Keratinocyte (primary cell): ENCODE measurements around the gene STXBP3.

Experiments used
- EZH2 ChIP-seq: IDR thresholded peaks from one replicate; pipeline ENCODE4 v1.6.1; 2012; ENCODE audit warnings: inconsistent platforms, mild to moderate bottlenecking, low read length, moderate library complexity
- TF ChIP-seq, protein P1 (sequence below), 3 experiments: IDR thresholded peaks in 1 of 3; conservative IDR thresholded peaks in 1 of 3; optimal IDR thresholded peaks in 1 of 3; 2 replicates in 2 of 3; 3 replicates in 1 of 3; pipeline versions ENCODE3 to v1.5.1; 2011; ENCODE audit warnings: low read length in 3 of 3, mild to moderate bottlenecking in 3 of 3, moderate library complexity in 2 of 3, control low read depth in 1 of 3, inconsistent platforms in 1 of 3; ENCODE audit not compliant: insufficient read depth in 2 of 3; ENCODE audit errors: extremely low read depth in 1 of 3

DNA sequence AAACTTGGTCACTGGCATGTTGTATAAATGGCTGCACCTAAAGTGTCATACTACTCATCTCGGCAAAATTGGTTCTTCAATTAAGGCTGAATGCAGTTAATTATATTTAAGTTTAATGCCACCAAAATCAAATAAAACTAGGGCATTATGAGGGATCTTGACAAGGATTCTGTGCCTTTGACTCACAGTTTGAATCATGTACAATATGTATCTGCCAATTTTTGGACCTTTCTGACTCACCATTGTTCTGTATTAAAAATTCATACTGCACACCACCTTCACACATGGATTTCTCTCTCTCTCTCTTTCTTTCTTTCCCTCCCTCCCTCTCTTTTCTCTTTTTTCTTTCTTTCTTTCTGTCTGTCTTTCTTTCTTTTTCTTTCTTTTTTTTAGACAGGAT lies 14.1 kb upstream of the STXBP3 start:
- TF ChIP-seq, protein P1, sequence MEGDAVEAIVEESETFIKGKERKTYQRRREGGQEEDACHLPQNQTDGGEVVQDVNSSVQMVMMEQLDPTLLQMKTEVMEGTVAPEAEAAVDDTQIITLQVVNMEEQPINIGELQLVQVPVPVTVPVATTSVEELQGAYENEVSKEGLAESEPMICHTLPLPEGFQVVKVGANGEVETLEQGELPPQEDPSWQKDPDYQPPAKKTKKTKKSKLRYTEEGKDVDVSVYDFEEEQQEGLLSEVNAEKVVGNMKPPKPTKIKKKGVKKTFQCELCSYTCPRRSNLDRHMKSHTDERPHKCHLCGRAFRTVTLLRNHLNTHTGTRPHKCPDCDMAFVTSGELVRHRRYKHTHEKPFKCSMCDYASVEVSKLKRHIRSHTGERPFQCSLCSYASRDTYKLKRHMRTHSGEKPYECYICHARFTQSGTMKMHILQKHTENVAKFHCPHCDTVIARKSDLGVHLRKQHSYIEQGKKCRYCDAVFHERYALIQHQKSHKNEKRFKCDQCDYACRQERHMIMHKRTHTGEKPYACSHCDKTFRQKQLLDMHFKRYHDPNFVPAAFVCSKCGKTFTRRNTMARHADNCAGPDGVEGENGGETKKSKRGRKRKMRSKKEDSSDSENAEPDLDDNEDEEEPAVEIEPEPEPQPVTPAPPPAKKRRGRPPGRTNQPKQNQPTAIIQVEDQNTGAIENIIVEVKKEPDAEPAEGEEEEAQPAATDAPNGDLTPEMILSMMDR (optimal IDR thresholded peaks at IDR 0.05 in 1 of 3, IDR thresholded peaks at IDR 0.05 in 1 of 3, conservative IDR thresholded peaks at IDR 0.05 in 1 of 3; ENCODE audit: extremely low read depth in 1 of 3, insufficient read depth in 2 of 3, low read length in 3 of 3): no peak
- no peak for TF ChIP-seq EZH2
